ENCODE results near the gene PKDREJ.

GRCh38 chr22:46295277-46295971 is 32.3 kb upstream of the PKDREJ start:
- TF ChIP-seq CTCF (conservative IDR thresholded peaks at IDR 0.05 in 1 of 2, IDR thresholded peaks at IDR 0.05 in 1 of 2; ENCODE audit: low read depth in 1 of 2, low read length in 2 of 2): no peak
- no peak for TF ChIP-seq EZH2 (IDR thresholded peaks at IDR 0.05; ENCODE audit: low read length, missing control alignments)

All from fibroblast of lung (primary cell).